ENCODE data around the gene FAM120C.

DNA sequence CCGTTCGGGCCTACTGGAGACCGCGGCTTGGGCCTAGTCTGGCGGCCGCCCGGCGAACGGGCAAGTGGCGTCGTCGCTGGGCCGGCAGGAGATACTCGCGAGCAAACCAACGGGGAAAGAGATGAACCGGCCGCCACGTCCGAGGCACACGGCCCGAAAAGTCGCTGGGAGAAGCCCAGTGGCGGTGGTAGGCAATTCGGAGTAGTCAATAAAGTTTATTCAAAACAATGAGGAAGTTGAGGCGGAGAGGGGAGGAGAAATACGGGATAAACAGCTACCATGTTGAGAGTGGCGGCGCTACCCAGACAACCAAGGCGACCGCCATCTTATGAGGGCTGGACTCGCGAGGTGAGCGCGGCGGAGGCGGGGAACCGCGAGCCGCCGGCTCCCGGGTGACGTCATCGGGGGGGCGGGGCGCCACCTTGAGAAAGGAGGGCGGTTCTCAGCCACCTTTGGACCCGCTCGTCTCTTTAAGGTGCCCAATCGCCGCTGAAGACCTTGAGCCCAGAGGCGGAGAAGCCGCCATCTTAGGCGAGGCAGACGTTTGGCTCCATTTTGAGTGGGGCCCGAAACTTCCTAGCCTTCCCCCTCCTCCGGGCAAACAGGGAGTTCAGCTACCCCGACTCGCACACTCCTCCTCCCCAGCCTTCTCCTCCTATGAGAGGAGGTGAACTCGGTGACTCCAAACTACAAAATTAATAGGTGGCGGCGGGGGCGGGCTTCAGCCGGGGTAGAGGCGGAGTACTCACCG, 138.8 kb downstream of the FAM120C start, which contains the start of gene PHF8:
- TF ChIP-seq, protein P1, sequence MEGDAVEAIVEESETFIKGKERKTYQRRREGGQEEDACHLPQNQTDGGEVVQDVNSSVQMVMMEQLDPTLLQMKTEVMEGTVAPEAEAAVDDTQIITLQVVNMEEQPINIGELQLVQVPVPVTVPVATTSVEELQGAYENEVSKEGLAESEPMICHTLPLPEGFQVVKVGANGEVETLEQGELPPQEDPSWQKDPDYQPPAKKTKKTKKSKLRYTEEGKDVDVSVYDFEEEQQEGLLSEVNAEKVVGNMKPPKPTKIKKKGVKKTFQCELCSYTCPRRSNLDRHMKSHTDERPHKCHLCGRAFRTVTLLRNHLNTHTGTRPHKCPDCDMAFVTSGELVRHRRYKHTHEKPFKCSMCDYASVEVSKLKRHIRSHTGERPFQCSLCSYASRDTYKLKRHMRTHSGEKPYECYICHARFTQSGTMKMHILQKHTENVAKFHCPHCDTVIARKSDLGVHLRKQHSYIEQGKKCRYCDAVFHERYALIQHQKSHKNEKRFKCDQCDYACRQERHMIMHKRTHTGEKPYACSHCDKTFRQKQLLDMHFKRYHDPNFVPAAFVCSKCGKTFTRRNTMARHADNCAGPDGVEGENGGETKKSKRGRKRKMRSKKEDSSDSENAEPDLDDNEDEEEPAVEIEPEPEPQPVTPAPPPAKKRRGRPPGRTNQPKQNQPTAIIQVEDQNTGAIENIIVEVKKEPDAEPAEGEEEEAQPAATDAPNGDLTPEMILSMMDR (IDR thresholded peaks at IDR 0.05; ENCODE audit: insufficient read depth, low read length, poor library complexity, severe bottlenecking) = no peak
- no peak for TF ChIP-seq EZH2phosphoT487 (conservative IDR thresholded peaks at IDR 0.05; ENCODE audit: low read length)
